Chondrocyte (in vitro differentiated cells): ENCODE data around the gene ANKS4B. TPM values are rescaled to one million over a fixed set of nuclear protein-coding genes. Genes with fewer than 3 reads are reported as not detected.

ENCODE experiments used
- DNase-seq: peaks from one replicate; pipeline ENCODE4 v3.0.0; 2021; ENCODE audit warnings: mixed read lengths, low spot score
- H3K27ac Mint-ChIP-seq: one replicate; pipeline ENCODE4 v1.8.0; 2021; ENCODE audit warnings: mild to moderate bottlenecking, moderate library complexity, mixed read lengths; ENCODE audit not compliant: unreplicated experiment
- H3K27me3 Mint-ChIP-seq: 2 replicates; pipeline ENCODE4 v1.8.0; 2021; ENCODE audit warnings: low read depth, mixed read lengths
- H3K36me3 Mint-ChIP-seq: 2 replicates; pipeline ENCODE4 v1.8.0; 2021; ENCODE audit warnings: low read depth, mixed read lengths
- H3K4me1 Mint-ChIP-seq: 2 replicates; pipeline ENCODE4 v1.8.0; 2021; ENCODE audit warnings: low read depth, mild to moderate bottlenecking, mixed read lengths
- H3K4me3 Mint-ChIP-seq: one replicate; pipeline ENCODE4 v1.8.0; 2021; ENCODE audit warnings: mild to moderate bottlenecking, moderate library complexity, mixed read lengths; ENCODE audit not compliant: unreplicated experiment
- H3K9me3 Mint-ChIP-seq: 2 replicates; pipeline ENCODE4 v1.8.0; 2021; ENCODE audit warnings: low read depth, mixed read lengths
- long read RNA-seq: library from polyadenylated mRNA; stranded (forward); transcript quantifications from one replicate; pipeline ENCODE4 v2.0.0, GENCODE V29; 2021
- total RNA-seq: library from RNA; stranded (reverse); gene quantifications from 3 replicates; pipeline ENCODE4 v1.2.1, GENCODE V29; 2021
- TF ChIP-seq, protein P1 (sequence below): fragments of 200-600 bp; sonication (generic); IDR thresholded peaks from 2 replicates; pipeline ENCODE4 v1.5.0; 2021; ENCODE audit warnings: antibody characterized with exemption, mild to moderate bottlenecking, moderate library complexity

Gene ANKS4B, protein sequence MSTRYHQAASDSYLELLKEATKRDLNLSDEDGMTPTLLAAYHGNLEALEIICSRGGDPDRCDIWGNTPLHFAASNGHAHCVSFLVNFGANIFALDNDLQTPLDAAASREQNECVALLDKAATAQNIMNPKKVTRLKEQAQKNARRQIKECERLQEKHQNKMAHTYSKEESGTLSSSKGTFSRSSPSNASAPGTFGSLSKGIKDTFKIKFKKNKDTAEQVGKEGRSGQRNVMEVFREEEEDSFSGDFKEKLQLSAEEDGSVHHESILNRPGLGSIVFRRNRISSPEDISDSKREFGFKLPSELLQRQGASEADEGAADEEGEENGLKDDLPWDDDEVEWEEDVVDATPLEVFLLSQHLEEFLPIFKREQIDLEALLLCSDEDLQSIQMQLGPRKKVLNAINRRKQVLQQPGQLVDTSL
- total RNA-seq: not detected in 3 replicates
- long read RNA-seq: 0 reads

DNA sequence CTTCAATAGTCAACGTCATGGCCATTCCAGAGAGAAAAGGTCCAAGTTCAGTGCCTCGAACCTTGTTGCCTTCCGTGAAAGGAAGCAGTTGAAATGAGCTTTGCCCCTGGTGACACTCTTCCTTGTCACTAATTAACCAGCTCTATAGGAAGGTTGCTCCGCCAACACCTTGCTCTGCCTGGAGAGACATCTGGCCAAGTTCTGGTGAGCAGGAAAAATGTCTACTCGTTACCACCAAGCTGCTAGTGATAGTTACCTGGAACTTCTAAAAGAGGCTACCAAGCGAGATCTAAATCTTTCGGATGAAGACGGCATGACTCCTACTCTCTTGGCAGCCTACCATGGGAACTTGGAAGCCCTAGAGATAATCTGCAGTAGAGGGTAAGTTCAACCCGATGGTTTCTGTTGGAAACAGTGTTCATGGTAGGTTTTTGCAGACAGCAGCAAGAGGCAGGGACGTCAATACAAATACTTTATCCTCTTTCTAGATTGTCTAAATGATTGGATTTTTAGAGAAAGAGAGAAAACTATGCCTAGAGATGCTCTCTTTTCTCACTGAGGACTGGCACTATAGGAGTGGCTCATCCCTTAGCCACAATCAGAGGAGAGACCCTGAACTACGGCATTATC lies at the start of gene ANKS4B:
ANKS4B (plus strand) TSS at position 179 of the 630 bp plus-strand sequence; CDS start at position 218, 39 bp downstream.
- Mint-ChIP-seq H3K4me3 (no peak within 1 kb of the TSS), H3K27me3 (peaks cover 25% of the 10 kb centered on the region), H3K27ac (no peak within 1 kb of the TSS), H3K36me3 (no peaks in the 10 kb centered on the region), H3K4me1 (no peaks in the 10 kb centered on the region), H3K9me3 (no peaks in the 10 kb centered on the region)
- TF ChIP-seq, protein P1, sequence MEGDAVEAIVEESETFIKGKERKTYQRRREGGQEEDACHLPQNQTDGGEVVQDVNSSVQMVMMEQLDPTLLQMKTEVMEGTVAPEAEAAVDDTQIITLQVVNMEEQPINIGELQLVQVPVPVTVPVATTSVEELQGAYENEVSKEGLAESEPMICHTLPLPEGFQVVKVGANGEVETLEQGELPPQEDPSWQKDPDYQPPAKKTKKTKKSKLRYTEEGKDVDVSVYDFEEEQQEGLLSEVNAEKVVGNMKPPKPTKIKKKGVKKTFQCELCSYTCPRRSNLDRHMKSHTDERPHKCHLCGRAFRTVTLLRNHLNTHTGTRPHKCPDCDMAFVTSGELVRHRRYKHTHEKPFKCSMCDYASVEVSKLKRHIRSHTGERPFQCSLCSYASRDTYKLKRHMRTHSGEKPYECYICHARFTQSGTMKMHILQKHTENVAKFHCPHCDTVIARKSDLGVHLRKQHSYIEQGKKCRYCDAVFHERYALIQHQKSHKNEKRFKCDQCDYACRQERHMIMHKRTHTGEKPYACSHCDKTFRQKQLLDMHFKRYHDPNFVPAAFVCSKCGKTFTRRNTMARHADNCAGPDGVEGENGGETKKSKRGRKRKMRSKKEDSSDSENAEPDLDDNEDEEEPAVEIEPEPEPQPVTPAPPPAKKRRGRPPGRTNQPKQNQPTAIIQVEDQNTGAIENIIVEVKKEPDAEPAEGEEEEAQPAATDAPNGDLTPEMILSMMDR: no peak
- no peak for DNase-seq

DNA sequence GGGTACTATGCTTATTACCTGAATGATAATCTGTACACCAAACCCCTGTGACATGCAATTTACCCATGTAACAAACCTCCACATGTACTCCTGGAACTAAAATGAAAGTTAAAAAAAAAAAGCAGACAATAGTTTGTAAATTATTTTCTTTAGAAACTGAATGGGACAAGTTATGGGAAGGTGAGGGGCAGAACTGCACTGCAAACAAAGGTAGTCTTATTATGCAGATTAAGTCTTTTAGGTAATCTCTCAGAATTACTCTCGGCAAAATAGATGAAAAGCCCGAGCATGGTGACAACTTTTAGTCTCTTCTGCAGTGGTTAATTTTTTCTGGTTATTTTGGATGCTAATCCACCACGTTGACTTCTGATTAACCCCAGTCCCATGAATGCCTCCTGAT lies 49.5 kb upstream of the ANKS4B start:
- Mint-ChIP-seq H3K36me3 (peaks cover 27% of the 10 kb centered on the region), H3K27ac (no peak overlapping the region), H3K9me3 (no peaks in the 10 kb centered on the region), H3K27me3 (no peaks in the 10 kb centered on the region), H3K4me3 (no peak overlapping the region), H3K4me1 (peaks cover 9% of the 10 kb centered on the region)
- no peak for DNase-seq
- TF ChIP-seq, protein P1: no peak

DNA sequence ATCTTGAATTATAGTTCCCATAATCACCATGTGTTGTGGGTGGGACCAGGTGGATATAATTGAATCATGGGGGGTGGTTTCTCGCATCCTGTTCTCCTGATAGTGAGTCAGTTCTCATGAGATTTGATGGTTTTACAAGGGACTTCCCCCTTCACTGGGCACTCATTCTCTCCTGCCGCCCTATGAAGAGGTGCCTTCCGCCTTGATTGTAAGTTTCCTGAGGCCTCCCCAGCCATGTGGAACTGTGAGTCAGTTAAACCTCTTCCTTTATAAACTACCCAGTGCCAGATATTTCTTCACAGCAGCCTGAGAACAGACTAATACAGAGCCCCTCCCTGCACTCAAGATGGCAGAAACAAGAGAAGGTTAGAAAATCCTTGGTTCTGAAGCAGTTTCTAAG lies 48.7 kb upstream of the ANKS4B start:
- no peak for DNase-seq
- Mint-ChIP-seq H3K36me3 (peaks cover 20% of the 10 kb centered on the region), H3K27ac (no peak overlapping the region), H3K27me3 (no peaks in the 10 kb centered on the region), H3K4me3 (no peak overlapping the region), H3K4me1 (peaks cover 9% of the 10 kb centered on the region), H3K9me3 (no peaks in the 10 kb centered on the region)
- TF ChIP-seq, protein P1: no peak

DNA sequence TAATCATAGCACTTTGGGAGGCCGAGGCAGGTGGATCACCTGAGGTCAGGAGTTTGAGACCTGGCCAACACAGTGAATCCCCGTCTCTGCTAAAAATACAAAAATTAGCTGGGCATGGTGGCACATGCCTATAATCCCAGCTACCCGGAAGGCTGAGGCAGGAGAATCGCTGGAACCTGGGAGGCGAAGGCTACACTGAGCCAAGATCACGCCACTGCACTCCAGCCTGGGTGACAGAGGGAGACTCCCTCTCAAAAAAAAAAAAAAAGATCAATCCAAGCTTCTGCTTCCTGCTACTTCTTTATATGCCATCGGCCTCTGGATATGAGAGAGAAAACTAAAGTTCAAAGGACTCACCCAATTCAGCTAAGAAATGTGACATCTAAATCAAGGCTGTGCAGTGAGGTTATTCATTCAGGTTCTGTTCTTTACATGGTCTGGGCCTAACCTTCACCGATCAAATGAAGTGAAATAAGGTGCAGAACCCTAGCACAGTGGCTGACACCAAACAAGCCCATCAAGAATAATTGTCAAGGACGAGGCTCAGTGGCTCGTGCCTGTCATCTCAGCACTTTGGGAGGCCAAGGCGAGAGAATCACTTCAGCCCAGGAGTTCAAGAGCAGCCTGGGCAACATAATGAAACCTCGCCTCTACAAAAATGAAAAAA lies 47.7 kb upstream of the ANKS4B start:
- peaks cover 15% of the 10 kb centered on the region for H3K36me3 Mint-ChIP-seq
- H3K9me3 Mint-ChIP-seq: peaks cover 3% of the 10 kb centered on the region
- H3K4me3 Mint-ChIP-seq: no peak overlapping the region
- H3K4me1 Mint-ChIP-seq: peaks cover 9% of the 10 kb centered on the region
- TF ChIP-seq, protein P1: no peak
- DNase-seq: no peak
- H3K27ac Mint-ChIP-seq: no peak overlapping the region
- H3K27me3 Mint-ChIP-seq: no peaks in the 10 kb centered on the region

DNA sequence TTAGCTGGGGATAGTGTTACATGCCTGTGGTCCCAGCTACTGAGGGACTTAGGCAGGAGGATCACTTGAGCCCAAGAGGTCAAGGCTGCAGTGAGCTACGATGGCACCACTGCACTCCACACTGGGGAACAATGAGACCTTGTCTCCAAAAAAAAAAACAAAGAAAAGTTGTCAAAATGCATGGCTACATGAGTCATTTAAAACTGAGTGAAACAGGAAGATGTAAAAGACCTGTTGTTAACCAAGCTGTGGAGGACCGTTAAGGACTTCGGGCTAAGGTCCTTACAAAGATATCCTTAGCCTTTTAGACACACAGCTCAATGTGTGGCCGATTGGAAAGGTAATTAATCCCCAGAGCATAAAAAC lies 47.2 kb upstream of the ANKS4B start:
- Mint-ChIP-seq H3K4me1 (peaks cover 9% of the 10 kb centered on the region), H3K9me3 (peaks cover 3% of the 10 kb centered on the region), H3K36me3 (peaks cover 10% of the 10 kb centered on the region), H3K27me3 (no peaks in the 10 kb centered on the region), H3K4me3 (no peak overlapping the region), H3K27ac (no peak overlapping the region)
- no peak for DNase-seq
- TF ChIP-seq, protein P1: no peak
